Measurements from ENCODE around the gene OOSP4A. TPM values are rescaled to one million over a fixed set of nuclear protein-coding genes. Genes with fewer than 3 reads are reported as not detected.

The OOSP4A gene
- total RNA-seq, 2 experiments from 2014 or later, result not detected

DNA sequence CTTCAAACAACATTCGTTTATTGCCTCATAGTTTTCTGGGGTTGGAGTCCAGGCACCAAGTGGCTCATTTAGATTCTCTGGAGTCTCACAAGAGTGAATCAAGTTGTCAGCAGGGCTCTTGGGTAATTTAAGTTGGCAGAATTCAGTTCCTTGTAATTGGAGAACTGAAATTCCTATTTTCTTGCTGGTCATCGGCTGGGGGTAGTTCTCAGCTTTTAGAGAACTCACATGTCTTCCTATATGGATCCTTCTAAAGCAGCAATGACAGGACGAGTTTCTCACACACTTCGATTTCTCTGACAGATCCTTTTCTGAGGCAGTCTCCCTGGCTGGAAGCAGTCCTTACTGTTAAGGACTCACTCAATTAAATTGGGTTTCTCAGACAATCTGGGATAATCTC is 35.9 kb downstream of the OOSP4A start:
- no peak for ATAC-seq (ENCODE audit: low read depth)
- Mint-ChIP-seq H3K9me3 (no peaks in the 10 kb centered on the region), H3K27me3 (peaks cover 13% of the 10 kb centered on the region), H3K4me3 (no peak overlapping the region), H3K4me1 (no peaks in the 10 kb centered on the region), H3K36me3 (no peaks in the 10 kb centered on the region), H3K27ac (no peak overlapping the region)
- DNase-seq, result no peak
- POLR2A ChIA-PET, result no interaction called here

DNA sequence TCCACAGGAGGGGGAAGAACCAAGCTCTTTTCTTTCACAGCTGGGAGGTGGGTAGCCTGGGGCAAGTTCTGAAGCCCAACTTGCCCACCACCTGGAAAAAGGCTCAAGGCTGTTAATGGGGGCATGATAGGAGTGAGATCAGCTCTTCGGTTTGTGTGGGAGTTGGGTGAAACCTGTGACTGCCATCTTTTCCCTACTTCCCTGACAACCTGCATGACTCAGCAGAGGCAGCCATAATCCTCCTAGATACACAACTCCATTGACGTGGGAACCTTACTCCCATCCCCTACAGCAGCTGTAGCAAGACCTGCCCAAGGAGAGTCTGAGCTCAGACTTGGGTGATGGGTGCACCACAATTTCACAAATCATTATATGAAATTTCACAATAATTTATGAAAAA is 39.9 kb downstream of the OOSP4A start:
- Mint-ChIP-seq H3K27me3 (peaks cover 18% of the 10 kb centered on the region), H3K27ac (no peak overlapping the region), H3K9me3 (no peaks in the 10 kb centered on the region), H3K4me1 (no peaks in the 10 kb centered on the region), H3K4me3 (no peak overlapping the region), H3K36me3 (no peaks in the 10 kb centered on the region)
- DNase-seq, result no peak
- ATAC-seq (ENCODE audit: low read depth), result no peak
- POLR2A ChIA-PET, result no interaction called here

DNA sequence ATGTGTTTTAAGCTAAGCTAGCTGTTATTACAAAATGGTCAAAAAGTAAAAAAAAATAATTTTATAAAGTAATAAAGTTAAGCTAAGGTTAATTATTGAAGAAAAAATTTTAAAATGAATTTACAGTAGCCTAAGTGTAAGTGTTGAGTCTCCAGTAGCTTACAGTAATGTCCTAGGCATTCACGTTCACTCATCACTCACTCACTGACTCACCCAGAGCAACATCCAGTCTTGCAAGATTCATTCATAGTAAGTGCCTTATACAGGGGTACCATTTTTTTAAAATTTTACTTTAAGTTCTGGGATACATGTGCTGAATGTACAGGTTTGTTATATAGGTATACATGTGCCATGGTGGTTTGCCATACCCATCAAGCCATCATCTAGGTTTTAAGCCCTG is 41.5 kb downstream of the OOSP4A start:
- H3K27ac Mint-ChIP-seq, result no peak overlapping the region
- H3K36me3 Mint-ChIP-seq, result no peaks in the 10 kb centered on the region
- ATAC-seq (ENCODE audit: low read depth), result no peak
- POLR2A ChIA-PET, result no interaction called here
- H3K9me3 Mint-ChIP-seq, result no peaks in the 10 kb centered on the region
- H3K4me3 Mint-ChIP-seq, result no peak overlapping the region
- H3K4me1 Mint-ChIP-seq, result no peaks in the 10 kb centered on the region
- DNase-seq, result no peak
- H3K27me3 Mint-ChIP-seq, result peaks cover 18% of the 10 kb centered on the region

DNA sequence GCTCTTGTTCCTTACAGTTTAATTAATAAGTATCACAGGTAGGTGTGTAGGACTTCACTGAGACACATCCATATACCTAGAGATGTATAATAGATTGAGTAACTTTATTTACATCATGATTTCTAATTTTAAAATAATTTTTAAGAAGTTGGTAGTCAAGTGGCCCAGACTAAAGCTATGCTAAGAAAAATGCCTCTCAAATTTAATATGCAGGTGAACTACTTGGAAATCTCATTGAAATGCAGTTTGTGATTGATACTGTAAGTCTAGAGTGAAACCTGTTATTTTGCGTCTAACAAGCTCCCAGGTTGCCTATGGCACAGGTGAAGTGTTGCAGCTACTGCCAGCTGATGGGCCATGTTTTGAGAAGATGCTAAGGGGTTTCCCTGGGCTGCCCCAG is 53.0 kb downstream of the OOSP4A start, which contains the start of gene OOSP4B:
TSS of gene OOSP4B (plus strand) at position 301 of the 400 bp plus-strand sequence.
- H3K4me3 Mint-ChIP-seq, result no peak within 1 kb of the TSS
- no peaks in the 10 kb centered on the region for H3K4me1 Mint-ChIP-seq
- H3K36me3 Mint-ChIP-seq, result no peaks in the 10 kb centered on the region
- H3K9me3 Mint-ChIP-seq, result peaks cover 1% of the 10 kb centered on the region
- H3K27me3 Mint-ChIP-seq, result no peaks in the 10 kb centered on the region
- no peak within 1 kb of the TSS for H3K27ac Mint-ChIP-seq
- no peak for DNase-seq
- ATAC-seq (ENCODE audit: low read depth), result no peak
- POLR2A ChIA-PET, result no interaction called here

DNA sequence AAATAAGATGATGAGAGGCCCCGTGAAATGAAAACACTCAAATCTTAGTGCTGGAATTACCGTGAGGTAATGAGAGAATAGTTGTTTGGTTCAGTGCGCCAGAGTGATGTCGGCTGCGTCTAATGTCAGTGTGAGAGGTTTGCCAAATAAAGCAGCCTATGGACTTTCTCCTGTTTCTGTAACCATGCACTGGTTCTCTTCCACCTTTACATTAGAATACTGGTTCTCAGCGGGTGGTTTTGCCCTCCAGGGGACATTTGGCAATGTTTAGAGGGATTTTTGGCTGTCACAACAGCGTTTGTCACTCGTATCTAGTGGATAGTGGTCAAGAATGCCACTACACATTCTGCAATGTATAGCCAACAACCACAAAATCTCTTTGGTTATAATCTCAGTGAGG is 54.2 kb downstream of the OOSP4A start:
- DNase-seq, result no peak
- H3K36me3 Mint-ChIP-seq, result no peaks in the 10 kb centered on the region
- no peak overlapping the region for H3K4me3 Mint-ChIP-seq

More for the DNA sequence above, 54.2 kb downstream of the OOSP4A start:
- Mint-ChIP-seq H3K4me1 (no peaks in the 10 kb centered on the region), H3K9me3 (peaks cover 1% of the 10 kb centered on the region), H3K27ac (no peak overlapping the region), H3K27me3 (no peaks in the 10 kb centered on the region)
- ATAC-seq (ENCODE audit: low read depth), result no peak
- POLR2A ChIA-PET, result no interaction called here

Other genes with a start within 250 kb of the OOSP4A start
- gene STX3, start 208.7 kb upstream of the OOSP4A start, total RNA-seq, result 10 to 100 TPM; 73.7 to 79.2 TPM
- 10 to 100 TPM; 67.2 to 70.0 TPM for gene MRPL16, start 153.3 kb upstream of the OOSP4A start, total RNA-seq
- not detected for gene CBLIF, start 118.5 kb upstream of the OOSP4A start, total RNA-seq
- gene TCN1, start 97.5 kb upstream of the OOSP4A start, total RNA-seq, result not detected
- not detected for gene OOSP3, start 85.3 kb upstream of the OOSP4A start, total RNA-seq
- not detected for gene OOSP1, start 25.6 kb upstream of the OOSP4A start, total RNA-seq
- gene OOSP4B, start 53.1 kb downstream of the OOSP4A start, total RNA-seq, result not detected
- not detected for gene OOSP2, start 76.4 kb downstream of the OOSP4A start, total RNA-seq
- not detected for gene MS4A3, start 92.6 kb downstream of the OOSP4A start, total RNA-seq
- not detected for gene MS4A2, start 124.6 kb downstream of the OOSP4A start, total RNA-seq
- 1 to 10 TPM in 1 of 2 experiments, under 1 TPM in 1; 0.55 to 1.2 TPM for gene MS4A6A, start 219.1 kb downstream of the OOSP4A start, total RNA-seq